Loucy (cell line): Measurements from ENCODE around the gene TEAD1.

ENCODE experiments used
- CTCF ChIP-seq: fragments of 200-600 bp; sonication (generic); conservative IDR thresholded peaks from 2 replicates; pipeline ENCODE4 v1.5.1; 2014; ENCODE audit warnings: mild to moderate bottlenecking, antibody characterized with exemption, low read length
- EZH2phosphoT487 ChIP-seq: fragments of 200-600 bp; IDR thresholded peaks from 2 replicates; pipeline ENCODE4 v1.6.1; 2018; ENCODE audit warnings: antibody characterized with exemption, mild to moderate bottlenecking, moderate library complexity, borderline replicate concordance

- no peak for TF ChIP-seq CTCF
- TF ChIP-seq EZH2phosphoT487: no peak
These were observed 135.8 kb downstream of the TEAD1 start for GRCh38 chr11:12809864-12810567.
